GM19438 (cell line): ENCODE results near the gene PRKAG2.

Experiments
- ATAC-seq: cut with Tn5 transposase; IDR thresholded peaks from one replicate; pipeline ENCODE4 v1.9.1; 2021; ENCODE audit warnings: low read depth; ENCODE audit not compliant: unreplicated experiment

The PRKAG2 gene

DNA sequence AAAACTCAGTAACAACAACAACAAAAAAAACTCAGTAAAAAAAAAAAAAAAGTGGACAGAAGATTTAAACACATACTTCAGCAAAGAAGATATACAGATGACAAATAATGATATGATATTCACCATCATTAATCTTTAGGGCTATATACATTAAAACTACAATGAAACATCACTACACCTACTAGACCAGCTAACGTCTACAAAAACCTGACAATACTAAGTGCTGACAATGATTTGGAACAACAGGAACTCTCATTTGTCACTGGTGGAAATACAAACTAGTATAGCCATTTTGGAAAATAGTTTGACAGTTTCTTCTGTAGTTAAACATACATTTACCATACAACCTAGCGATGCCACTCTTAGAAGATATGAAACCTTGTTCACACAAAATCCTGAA is 185.5 kb downstream of the PRKAG2 start:
- ATAC-seq: no peak

DNA sequence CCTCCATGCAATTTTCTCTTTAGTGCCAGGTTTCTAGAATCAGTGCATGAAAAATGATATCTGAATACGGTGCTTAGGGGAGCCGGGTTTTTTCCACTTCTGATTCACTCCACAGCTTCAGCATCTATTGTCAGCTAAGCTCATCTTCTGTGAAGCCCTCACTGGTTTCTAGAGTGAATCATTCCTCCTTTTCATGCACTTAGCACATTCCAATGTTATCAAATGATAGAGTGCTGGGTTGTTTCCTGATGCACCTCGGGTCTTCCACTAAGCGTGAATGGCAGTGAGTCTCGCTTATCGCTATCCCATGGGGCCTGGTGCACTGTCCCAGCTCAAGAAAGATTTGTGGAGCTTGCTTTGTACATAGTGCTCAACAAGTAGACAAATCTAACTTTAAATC is 186.3 kb downstream of the PRKAG2 start:
- ATAC-seq: no peak

DNA sequence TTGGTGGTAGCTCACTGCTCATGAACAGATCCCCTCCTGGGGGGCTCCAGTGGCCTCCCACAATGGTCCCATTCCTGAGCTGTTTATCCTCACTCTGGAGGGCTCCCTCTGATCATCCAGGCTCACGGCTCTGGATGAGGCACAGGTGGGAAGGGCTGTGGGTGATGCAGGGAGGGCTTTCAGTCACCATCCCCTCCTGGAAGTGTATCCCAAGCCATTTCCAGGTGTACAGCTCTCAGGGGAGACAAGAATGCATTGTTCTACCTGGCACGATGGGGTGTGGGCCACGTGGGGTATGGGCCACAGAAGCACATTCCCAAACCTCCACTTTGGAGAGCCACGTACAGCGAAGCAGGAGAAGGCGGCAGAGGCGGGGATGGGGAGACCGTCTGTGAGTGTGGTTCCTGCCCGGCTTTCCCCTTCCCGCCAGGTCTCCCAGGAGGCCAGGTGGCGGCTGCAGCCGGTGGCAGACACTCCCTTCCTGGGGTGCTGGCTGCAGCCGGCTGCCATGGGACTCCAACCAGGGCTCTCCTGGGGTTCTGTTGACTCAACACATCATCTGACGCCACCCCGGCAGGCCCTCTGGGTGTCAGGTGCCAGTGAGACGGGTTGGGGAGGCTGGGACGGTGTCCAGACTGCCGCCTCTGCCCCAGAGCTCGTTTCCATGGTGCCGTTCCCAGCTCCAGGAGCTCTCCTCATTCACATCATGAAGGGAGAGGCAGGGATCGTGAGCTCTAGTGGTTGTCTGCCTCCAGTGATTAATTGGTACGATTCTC is 187.5 kb downstream of the PRKAG2 start:
- no peak for ATAC-seq

DNA sequence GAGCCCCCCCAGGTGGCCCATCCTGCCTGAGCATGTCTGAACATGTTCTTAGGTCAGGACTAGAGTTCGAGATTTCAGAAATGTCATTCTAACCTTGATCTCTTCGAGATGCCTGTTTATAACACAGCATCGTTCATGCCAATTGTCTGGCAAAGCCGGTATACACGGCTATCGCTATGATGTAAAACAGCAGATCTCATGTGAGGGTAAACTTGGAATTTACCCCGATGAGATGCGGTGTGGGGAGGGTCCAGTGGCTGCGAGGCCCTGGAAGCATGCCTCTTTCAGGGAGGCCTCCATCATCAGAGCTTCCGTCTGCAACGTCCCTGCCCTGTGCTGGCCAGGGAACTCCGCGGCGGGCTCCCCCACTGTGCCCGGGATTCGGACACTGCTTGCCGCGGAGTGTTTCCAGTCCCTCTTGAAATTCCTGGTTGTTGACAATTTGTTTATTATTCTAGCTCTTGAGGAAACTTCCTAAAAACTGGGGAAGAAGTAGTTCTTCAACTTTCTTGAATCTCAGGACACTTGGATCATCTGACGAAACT is 188.6 kb downstream of the PRKAG2 start:
- ATAC-seq: no peak

DNA sequence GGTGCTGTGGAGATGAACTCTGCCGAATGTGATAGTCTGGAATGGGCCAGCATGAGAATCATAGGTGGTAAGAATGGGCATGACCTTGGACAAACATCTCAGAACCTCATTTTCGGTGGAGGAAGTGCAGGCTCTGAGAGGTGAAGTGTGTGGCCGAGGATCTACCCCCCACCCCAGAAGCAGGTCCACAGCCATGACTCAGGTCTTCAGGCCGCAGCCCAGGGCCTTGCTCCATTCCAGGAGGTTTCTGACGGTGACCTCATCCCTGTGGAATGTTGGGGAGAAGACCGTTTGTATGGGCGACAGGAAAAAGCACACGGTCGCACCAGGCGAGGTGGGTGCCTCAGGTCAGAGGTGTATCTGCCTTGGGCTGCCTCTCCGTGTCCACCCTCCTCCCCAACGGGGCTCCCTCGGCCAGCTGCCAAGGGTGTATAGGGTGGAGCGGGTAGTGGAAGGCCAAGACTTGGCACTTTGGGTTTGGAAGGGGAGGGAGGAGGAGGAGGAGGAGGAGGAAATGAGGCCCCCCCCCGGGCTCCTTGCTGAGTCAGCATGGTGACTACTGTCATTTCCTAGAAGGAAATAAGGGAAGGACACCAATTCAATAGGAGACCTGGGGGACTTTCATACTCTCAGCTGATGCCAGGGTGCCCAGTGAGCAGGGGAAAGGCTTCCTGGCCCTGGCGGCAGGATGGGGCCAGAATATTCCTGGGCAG is 189.2 kb downstream of the PRKAG2 start:
- no peak for ATAC-seq

DNA sequence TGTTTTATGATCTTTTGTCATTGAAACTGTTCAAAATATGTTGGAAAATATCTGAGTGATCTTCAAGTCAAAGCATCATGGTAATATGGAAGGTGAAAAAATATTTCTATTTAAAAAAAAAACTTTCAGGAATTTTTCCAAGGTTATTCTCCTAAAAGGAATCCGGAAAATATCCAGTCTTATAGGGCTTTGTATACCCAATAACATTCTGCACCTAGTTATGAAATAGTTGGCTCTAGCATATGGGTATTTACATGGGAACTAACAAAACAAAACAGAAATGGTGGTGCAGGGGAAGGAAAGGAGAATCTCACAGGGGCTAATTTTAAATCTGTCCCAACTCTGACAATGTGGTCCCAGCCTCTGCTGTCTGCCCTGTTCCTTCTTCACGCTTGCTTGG is 190.1 kb downstream of the PRKAG2 start:
- no peak for ATAC-seq

DNA sequence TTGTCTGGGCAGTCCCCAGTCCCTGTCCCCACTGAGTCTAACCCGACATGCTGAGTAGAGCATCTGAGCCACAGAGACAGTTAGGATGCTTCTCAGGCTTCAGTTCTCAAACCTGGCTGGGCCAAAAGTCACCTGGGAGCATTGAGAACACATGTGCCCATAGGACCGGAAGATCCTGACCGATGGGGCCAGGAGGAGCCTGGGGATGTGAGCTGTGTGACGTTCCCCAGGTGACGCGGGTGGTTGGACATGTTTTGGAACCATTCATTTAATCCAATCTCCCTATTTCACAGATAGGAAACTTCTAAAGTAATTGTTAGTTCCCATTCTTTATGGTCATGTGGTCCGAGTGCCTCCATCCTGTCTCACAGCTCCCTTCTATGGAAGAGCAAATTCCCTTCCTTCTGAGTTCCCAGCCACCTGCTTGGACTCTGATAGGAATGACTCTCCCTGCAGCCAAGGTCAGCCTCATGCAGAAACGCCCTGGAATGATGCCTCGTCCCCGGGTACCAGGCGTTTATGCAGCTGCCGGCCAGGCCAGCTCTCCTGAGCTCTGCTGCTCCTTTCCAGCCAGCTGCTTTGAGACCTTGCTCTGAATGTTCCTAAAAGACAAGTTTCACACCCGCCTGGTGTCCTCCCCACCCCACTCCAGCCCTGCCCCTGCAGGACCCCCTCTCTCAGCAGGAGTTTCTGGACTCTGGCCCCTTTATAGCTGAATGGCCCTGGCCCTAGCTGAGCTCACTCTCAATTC is 190.7 kb downstream of the PRKAG2 start:
- no peak for ATAC-seq

DNA sequence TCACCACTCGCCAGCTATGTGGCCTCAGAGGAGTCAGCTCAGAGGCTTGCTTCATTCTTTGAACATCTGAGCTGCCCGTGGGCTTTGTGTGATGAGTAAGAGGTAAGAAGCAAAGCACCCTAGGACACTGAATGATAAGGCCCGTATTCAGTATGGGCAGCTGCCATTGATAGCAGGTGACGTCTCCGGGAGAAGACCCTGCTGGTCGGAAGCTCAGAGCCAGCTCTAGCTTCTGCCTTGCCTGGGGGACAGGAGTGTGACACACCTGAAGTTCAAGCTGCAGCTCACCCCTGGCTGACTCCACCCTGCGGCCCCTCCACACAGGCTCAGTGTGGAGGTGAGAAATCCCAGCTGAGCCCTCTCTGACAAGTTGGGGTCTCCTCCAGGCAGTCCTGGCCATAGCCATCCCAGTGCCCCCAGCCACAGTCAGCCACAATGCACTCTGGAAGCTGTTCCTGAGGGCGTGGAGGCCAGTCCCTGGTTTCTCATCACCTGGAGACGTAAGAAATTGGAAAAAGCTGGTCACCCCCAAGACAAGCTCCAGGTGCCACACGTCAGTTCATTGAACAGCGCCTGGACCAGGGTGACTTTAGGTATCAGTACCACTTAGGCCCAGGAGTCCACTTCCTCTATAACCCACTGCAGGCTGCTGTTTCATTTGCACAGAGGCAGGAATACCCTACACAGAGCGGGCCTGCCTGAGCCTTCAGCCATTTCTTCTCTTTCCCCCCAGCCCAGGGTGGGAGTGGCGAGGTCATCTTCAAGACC is 192.3 kb downstream of the PRKAG2 start:
- no peak for ATAC-seq

DNA sequence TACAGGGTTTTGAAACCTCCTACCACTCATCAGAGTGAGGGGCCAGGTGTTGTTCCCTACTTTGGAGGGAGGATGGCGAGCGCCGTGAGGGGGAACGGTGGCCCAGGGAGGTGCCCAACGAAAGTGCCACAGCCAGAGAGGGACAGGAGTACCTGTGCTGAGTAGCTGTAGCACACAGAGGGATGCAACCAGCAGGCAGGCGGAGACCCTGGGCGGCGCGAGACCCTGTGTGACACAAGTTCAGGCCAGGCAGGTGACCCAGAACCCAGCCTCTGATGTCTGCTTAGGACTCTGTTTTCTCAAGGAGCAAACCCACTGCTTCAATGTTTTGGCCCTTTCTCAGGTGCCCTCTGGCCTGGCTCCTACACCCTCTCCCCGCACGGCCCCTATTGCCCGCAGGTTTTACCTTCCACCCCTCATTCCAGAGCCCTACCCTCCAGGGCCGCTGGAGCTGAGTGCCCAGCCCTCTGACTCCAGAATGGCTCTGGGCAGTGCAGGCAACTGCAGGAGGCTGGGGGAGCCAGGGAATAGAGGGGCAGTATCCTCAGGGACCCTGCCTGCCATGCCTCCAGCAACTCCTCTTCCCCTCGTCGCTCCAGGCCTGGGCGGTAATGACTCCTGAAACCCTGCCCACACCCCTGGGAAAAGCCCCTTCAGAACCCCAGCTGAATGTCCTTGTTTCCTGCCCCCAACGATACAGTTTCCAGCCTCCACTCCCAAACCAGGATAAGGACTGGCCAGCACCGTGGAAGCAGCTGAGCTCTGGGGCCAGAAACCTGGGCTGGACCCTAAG is 193.1 kb downstream of the PRKAG2 start:
- ATAC-seq: no peak

DNA sequence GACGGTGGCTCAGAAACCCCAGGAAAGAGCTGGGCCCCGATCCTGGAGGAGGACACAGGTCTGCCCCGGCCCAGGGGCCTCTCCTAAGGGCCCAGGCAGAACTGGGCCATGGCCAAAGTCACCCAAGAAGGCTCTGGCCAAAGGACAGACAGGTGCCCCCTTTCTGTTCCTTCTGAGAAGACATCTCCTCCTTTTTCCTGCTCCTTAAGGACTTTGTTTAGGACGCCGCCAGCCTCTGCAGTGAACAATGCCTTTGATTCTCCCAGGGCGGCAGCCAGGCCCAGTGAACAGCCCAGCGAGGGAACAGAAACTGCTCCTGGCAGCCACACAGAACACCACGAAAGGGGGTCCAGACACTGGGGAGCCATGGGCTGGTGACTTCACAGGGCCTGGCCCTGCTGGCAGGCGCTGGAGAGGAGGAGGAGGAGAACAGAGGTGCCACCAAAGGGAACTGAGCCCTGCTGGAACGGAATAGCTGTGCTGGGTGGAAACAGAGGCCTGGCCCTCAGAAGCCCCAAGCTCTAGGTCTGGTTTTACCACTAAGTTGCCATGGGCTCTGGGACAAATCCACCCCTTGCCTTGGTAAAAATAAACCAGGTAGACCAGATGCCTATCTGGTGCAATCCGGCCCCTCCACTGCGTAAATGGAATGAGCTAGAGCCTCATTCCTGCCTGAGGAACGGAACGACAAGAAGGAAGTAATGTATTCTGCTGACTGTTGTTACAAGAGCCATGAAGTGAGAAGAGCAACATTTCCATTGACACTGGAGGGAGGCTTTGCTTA is 193.9 kb downstream of the PRKAG2 start:
- no peak for ATAC-seq

DNA sequence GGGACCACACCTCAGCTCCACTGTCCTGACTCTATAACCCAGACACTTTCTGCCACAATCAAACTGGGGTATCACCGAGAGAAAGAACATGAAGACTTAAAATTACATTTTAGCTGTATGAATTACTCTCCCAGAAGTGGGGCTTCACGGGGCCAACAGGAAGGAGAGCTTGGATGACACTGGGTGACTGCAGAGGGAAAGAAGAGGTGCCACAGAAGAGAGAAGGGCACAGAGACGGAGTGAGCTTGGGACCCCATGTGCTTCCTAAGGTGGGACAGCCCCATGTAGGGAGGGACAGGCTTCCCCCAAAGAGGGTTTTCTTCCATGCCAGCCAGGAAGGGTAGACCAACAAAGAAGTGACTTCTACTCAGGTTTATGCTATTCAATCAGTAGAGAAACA is 195.2 kb downstream of the PRKAG2 start:
- no peak for ATAC-seq

DNA sequence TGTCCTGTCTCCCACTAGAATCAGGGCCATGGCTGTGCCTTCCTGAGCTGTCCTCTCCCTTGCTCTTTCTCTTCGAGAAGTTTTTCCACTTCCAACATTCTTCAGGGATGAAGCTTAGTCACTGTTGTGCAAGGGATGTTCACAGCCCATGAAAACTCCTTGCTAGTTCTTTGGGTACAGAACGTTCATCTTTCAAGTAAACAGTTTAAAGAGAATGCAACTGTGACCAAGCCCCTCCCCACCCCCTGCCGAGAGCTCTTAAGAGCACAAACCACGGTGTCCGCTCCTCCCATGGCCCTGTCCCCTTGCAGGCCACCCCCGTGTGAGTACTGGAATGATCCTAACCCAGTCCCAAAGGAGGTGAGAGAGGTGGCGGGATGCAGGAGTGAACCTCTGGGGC is 196.1 kb downstream of the PRKAG2 start:
- no peak for ATAC-seq

DNA sequence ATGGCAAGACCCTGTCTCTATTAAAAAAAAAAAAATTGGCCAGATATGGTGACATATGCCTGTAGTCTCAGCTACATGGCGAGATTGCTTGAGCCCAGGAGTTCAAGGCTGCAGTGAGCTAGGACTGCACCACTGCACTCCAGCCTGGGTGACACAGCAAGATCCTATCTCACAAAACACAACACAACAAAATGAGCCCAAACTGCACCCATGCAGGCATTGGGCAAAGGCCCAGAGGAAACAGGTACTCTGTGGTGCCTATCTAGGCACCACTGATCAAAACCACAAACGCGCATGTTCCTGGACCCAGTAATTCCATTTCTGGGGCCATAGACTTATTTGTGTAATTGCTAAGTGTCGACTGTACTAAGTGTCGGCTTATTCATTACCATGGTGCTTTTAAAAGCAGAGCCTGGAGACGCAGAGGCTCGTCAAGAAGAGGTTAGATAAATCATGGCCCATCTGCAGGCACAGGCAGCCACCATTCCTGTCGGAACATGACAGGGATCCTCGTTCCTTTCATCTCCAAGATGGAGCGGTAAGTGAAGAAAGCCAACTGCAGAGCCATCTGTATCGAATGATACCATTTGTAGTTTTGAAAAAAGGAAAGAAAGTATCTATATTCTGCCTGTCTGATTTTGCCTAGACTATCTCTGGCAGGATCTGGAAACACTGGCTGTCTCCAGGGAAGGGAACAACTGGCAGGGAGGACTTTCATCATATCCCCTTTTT is 196.9 kb downstream of the PRKAG2 start:
- ATAC-seq: no peak

DNA sequence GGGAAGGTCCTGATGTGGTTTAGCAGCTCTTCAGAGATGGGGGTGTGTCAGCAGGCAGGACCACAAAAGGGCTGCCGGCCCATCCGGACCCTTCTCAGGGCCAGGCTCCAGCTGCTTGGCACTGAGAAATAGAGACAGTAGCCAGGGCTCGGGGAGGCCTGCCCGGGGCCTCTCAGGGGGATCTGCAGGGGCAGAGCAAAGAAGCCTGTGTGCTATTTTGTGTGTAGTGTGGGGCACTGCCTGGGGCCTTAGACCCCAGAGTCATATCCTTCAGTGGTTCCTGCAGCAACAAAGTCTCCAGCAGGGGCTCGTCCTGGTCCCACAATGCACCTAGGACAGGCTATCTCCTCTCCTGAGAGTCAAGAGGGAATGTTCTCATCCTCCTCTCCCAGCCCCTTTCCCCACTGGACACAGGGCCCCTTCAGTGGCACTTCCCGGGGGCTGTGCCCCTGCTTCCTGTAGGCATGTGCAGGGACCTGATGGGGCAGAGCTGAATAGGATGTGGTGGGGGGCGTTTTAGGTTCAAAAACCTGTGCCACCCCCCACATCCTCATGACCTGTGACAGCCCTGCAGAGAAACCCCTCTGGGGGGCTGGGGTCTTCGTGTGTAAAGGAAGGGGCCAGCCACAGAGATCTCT is 197.7 kb downstream of the PRKAG2 start:
- ATAC-seq: no peak

DNA sequence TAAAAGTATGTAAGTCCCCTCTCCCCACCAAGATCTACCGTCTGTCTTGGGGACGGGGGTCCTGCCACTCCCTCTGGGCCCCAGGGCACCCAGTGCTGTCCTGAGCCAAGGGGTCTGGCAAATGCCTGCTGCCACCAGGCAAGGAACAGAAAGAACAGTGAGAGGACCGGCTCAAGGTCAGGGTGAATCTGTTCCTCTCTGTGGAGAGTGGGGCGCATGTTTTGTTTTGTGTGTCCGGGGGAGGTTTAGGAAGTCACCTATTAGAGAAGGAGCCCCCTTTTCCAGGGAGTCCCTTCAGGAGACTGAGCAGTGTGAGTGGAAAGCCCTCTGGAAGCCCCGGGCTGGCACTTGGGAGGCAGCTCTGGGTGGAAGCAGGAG is 198.7 kb downstream of the PRKAG2 start:
- ATAC-seq: no peak

DNA sequence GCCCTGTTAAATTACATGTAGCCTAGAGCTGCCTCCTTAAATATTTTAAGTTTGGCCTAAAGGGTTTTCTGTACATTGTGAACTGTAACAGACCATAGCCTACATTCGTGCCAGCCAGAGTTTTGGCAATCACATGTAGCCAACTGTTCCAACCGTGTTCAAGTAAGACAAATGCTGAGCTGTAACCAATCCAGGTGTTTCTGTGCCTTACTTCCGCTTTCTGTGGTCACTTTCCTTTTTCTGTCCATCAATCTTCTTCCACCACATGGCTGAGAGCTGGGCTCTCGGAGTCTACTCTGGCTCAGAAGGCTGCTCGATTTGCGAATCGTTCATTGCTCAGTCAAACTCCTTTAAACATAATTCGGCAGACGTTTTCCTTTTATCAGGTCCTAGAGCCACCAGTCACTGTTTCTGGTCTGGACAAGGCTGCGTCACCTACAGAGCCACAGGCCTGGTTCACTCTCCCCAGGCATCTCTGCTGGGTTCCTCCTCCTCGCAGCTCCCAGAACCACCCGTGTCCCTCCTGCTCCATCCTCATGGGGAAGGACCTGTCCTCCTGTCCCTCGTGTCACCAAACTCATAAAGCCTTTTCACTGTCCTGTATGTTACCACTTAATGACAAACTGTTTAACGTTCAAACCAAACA is 199.2 kb downstream of the PRKAG2 start:
- ATAC-seq: no peak

DNA sequence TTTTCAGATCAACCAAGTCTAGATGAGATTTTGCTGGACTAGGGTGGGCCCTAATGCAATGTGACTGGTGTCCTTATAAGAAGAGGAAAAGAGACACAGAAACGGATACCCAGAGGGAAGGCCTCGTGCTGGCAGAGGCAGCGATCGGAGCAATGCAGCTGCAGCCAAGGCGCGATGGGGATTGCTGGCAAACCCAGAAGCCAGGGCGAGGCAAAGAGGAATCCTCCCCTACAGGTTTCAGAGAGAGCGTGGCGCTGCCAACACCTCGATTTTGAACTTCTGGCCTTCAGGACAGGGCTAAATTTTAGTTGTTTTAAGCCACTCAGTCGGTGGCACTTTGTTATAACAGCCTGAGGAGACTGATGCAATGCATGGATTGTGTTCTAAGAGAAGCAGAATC is 200.2 kb downstream of the PRKAG2 start:
- ATAC-seq: no peak
